ENCODE data around the gene OR52N4.

GRCh38 chr11:5753943-5754342 is at the start of gene OR52N4:
- TF ChIP-seq, protein P1, sequence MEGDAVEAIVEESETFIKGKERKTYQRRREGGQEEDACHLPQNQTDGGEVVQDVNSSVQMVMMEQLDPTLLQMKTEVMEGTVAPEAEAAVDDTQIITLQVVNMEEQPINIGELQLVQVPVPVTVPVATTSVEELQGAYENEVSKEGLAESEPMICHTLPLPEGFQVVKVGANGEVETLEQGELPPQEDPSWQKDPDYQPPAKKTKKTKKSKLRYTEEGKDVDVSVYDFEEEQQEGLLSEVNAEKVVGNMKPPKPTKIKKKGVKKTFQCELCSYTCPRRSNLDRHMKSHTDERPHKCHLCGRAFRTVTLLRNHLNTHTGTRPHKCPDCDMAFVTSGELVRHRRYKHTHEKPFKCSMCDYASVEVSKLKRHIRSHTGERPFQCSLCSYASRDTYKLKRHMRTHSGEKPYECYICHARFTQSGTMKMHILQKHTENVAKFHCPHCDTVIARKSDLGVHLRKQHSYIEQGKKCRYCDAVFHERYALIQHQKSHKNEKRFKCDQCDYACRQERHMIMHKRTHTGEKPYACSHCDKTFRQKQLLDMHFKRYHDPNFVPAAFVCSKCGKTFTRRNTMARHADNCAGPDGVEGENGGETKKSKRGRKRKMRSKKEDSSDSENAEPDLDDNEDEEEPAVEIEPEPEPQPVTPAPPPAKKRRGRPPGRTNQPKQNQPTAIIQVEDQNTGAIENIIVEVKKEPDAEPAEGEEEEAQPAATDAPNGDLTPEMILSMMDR (conservative IDR thresholded peaks at IDR 0.05; ENCODE audit: low read depth, low read length): no peak
- TF ChIP-seq RAD21 (IDR thresholded peaks at IDR 0.05; ENCODE audit: low read length) (no peak), BHLHE40 (IDR thresholded peaks at IDR 0.05; ENCODE audit: low read depth, low read length) (no peak)

All from IMR-90 (cell line).